ENCODE data around the gene PHB1.
"Not testable (repeated sequence)": the region's sequence is repeated elsewhere in the genome, so short reads cannot be mapped to it uniquely, and the experiment has no call there.

The PHB1 gene

GRCh38 chr17:49439305-49439672 lies 24.6 kb upstream of the PHB1 start:
- DNase-seq: no peak

- no peak for DNase-seq
Observed at GRCh38 chr17:49438436-49439278, 24.0 kb upstream of the PHB1 start.

- DNase-seq: no peak
Observed at GRCh38 chr17:49437696-49438435, 23.2 kb upstream of the PHB1 start.

- DNase-seq: no peak
Observed at GRCh38 chr17:49436174-49436573, 21.5 kb upstream of the PHB1 start.

DNA sequence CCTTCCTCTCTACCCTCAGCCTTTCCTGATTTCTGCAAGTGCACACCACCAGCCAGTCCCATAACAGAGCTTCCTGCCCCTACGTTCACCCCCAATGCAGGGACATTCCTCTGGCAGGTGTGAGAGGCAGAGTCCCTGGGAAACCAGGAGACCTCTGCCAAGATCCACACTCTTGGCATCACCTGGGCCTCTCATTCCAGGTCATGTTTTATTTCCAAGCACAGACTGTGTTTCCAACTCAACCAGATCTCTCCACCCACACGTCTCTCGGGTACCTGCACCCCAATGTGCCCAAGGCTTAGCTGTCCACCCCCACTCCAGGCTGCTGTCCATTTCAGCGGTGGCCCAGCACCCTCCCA lies 21.0 kb upstream of the PHB1 start:
- no peak for DNase-seq

- DNase-seq: no peak
Observed at GRCh38 chr17:49434821-49435670, 20.4 kb upstream of the PHB1 start.

- DNase-seq: no peak
Observed at GRCh38 chr17:49433000-49433694, 18.5 kb upstream of the PHB1 start.

DNA sequence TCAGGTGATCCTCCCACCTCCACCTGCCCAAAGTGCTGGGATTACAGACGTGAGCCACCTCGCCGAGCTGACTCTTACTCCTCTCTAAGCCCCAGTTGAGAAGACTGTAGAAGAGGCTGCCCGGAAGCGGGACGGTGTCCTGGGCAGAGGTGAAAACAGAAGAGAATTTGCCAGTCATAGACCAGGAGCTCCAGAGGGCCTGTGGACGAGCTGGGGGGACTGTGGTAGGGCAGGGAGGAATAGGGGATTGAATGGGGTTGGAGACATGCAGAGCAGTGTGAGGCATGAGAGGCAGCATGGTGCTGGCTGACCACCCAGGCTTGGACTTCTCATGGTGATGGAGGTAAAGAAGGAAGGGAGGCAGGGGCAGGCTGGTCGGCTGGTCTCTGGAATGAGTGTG lies 17.1 kb upstream of the PHB1 start:
- DNase-seq: no peak

- no peak for DNase-seq
Observed at GRCh38 chr17:49425004-49425286, 10.3 kb upstream of the PHB1 start.

DNA sequence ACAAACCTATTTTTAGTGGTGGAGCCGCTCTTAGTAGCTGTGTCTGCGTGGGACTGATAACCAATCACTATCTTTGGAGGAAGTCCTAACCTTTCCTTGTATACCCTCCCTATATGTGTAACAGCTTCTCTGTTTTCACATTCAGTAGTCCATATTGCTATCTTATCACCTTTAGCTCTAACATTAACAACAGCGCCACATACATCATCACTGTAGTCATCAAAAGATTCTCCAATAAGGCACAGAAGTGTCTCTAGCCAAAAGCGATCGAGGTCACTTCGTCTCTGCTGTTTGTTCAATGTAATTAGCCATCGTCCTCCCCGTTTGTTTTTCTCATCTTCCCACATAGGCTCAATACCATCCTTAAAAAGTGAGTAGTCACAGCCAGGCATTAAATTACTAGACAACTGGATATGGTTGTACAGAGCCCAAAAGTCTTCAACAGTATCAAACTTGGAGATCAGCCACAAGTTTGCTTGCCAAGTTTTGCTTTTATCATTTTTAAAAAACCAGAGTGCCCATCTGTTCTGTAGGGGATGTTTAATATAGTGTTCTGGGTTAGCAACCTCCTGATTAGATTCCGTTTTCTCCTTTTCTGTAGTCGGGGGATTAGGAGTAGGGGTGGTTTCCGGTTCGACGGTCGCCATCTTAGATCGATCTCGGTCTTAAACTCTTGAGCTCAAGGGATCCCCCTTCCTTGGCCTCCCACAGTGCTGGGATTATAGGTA lies 9.8 kb upstream of the PHB1 start:
- DNase-seq: peak; percentile 64

DNA sequence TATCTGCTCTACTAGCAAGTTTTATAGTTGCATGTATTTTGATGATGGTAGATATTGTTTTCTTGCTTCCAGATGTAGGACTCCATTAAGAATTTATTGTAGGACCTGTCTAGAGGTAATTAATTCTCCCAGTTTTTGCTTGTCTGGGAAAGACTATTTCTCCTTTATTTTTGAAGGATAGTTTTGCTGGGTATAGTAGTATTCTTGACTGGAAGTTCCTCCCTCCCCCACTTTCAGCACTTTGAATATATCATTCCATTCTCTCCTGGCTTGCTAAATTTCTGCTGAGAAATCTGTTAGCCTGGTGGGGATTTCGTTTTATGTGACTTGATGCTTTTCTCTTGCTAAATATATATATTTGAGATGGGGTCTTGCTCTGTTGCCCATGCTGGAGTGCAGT lies 8.0 kb upstream of the PHB1 start:
- DNase-seq: no peak

- not testable (repeated sequence) for DNase-seq
Observed at GRCh38 chr17:49419761-49420160, 5.1 kb upstream of the PHB1 start.

- not testable (repeated sequence) for DNase-seq
Observed at GRCh38 chr17:49418754-49419740, 4.4 kb upstream of the PHB1 start.

- no peak for DNase-seq
Observed at GRCh38 chr17:49414271-49414621, 436 bp downstream of the PHB1 start.

DNA sequence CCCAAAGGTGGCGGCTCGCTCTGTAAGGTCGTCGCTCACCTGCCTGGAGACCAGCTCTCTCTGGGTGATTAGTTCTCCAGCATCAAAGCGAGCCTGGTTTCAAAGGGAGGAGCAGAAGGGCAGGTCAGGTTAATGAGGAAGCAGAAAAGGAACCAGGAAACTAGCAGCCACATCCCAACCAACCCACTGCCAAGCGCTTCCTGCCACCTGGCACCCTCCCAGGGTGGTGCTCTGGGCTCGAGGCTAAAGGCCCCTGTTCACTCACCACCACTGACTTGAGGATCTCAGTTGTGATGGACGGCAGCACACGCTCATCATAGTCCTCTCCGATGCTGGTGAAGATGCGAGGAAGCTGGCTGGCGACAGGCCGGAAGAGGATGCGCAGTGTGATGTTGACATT lies 5.6 kb downstream of the PHB1 start:
- DNase-seq: no peak

DNA sequence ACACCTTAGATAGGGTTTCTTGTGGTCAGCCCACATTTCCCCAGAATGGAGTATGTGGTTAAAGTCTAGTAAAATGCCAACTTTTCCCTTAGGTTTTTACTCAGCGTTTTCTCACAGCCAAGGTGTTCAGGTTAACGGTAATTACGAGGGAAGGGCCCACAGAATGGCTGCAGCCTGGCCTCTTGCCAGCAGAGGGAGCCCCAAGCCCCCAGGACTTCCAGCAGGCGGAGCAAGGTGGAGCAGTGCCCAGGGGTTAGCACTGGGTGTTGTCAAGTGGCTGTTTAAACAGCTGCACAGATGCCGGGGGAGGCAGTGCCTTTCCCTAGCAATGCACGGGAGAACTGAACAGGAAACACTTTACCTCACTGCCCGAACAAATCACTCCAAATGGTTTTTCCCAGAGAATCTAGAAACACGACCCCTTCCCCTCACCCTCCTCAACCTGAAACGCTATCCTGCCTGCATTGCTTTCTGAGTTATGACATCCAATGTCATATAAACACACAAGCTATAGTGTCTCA lies 6.6 kb downstream of the PHB1 start:
- DNase-seq: peak; percentile 84

DNA sequence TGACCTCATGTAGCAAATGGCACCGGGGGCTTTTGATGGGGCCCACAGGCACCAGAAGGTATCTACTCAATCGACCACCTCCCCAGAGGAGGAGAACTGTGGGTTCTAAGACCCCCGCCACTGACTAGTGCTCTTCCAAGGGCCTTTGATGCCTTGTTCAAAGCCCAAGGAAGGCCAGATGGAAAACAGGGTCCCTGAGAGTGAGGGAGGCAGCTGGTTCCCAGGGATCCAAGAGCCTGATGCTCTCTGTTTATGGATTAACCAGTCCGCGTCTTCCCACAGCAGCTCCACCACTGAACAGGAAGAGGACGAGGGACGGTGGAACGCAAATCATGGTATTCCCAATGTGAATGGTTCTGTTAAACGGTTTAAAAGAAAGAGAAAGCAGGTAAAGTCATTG lies 7.6 kb downstream of the PHB1 start:
- no peak for DNase-seq

- peak; percentile 76 for DNase-seq
Observed at GRCh38 chr17:49406421-49407061, 8.1 kb downstream of the PHB1 start.

- DNase-seq: no peak
Observed at GRCh38 chr17:49404906-49405305, 9.8 kb downstream of the PHB1 start.

- no peak for DNase-seq
Observed at GRCh38 chr17:49404361-49404760, 10.3 kb downstream of the PHB1 start.
